Measurements from ENCODE around the gene RAB3GAP2.
"Not testable (repeated sequence)": the region's sequence is repeated elsewhere in the genome, so short reads cannot be mapped to it uniquely, and the experiment has no call there.

The RAB3GAP2 gene

GRCh38 chr1:220164517-220164916, 107.7 kb downstream of the RAB3GAP2 start:
- H3K4me3 ChIP-seq (ENCODE audit: low read depth, low read length) = no peak overlapping the region
- TF ChIP-seq CTCF (IDR thresholded peaks at IDR 0.05; ENCODE audit: insufficient read depth, low read depth, low read length, missing control alignments) = no peak
- no peak for DNase-seq (ENCODE audit: low read depth)

GRCh38 chr1:220164116-220164515, 108.1 kb downstream of the RAB3GAP2 start:
- H3K4me3 ChIP-seq (ENCODE audit: low read depth, low read length) = no peak overlapping the region
- no peak for TF ChIP-seq CTCF (IDR thresholded peaks at IDR 0.05; ENCODE audit: insufficient read depth, low read depth, low read length, missing control alignments)
- DNase-seq (ENCODE audit: low read depth) = no peak

GRCh38 chr1:220160027-220160426, 112.2 kb downstream of the RAB3GAP2 start:
- no peak for DNase-seq (ENCODE audit: low read depth)
- no peak overlapping the region for H3K4me3 ChIP-seq (ENCODE audit: low read depth, low read length)
- no peak for TF ChIP-seq CTCF (IDR thresholded peaks at IDR 0.05; ENCODE audit: insufficient read depth, low read depth, low read length, missing control alignments)

GRCh38 chr1:220159041-220159440, 113.2 kb downstream of the RAB3GAP2 start:
- H3K4me3 ChIP-seq (ENCODE audit: low read depth, low read length) = no peak overlapping the region
- no peak for DNase-seq (ENCODE audit: low read depth)
- TF ChIP-seq CTCF (IDR thresholded peaks at IDR 0.05; ENCODE audit: insufficient read depth, low read depth, low read length, missing control alignments) = no peak

- DNase-seq (ENCODE audit: low read depth); H3K4me3 ChIP-seq (ENCODE audit: low read depth, low read length): not testable (repeated sequence)
Observed at GRCh38 chr1:220158530-220158929, 113.7 kb downstream of the RAB3GAP2 start.

GRCh38 chr1:220157738-220158137, 114.5 kb downstream of the RAB3GAP2 start:
- DNase-seq (ENCODE audit: low read depth) = no peak
- TF ChIP-seq CTCF (IDR thresholded peaks at IDR 0.05; ENCODE audit: insufficient read depth, low read depth, low read length, missing control alignments) = no peak
- H3K4me3 ChIP-seq (ENCODE audit: low read depth, low read length) = no peak overlapping the region

GRCh38 chr1:220156620-220157146, 115.6 kb downstream of the RAB3GAP2 start:
- TF ChIP-seq CTCF (IDR thresholded peaks at IDR 0.05; ENCODE audit: insufficient read depth, low read depth, low read length, missing control alignments) = no peak
- no peak overlapping the region for H3K4me3 ChIP-seq (ENCODE audit: low read depth, low read length)
- DNase-seq (ENCODE audit: low read depth) = no peak

Data from GM12865 (cell line).